ENCODE results near the gene AFF1. TPM values are rescaled to one million over a fixed set of nuclear protein-coding genes. Genes with fewer than 3 reads are reported as not detected.

Gene AFF1
- total RNA-seq, 4 donors from 2014 or later, result 22.9 to 47.1 (median 34.0) TPM

DNA sequence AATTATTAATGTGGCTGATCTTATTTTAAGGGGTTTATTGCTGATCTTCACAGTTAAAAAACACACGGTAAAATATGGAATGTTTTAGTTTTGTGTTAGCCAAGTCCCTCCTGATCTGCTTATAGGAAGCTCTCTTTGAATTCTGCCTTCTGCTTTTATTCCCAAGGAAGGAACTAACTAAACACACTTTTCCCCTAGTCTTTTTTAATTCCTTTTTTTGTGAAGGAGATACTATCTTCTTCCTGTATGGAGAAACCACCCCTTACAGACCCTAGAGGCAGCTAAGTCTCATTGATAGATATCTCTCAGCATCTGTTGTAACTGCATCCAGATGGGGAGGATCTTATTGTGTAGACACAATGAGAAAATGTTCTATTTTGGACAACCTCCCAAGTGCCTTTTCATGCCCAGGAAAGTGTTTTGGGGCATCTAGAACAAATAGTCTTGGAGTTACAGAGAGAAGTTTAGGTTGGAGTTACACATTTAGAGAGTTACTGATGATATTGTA lies 64.4 kb downstream of the AFF1 start:
- WGBS, 2 donors, result 76 to 77% methylated on average over 1 of the region's 1 CpG
- Histone ChIP-seq H3K4me3 (no peak overlapping the region), H3K27ac (peak overlapping the region in 2 of 4 donors; percentile 47 to 65), H3K36me3 (peaks cover 0 to 5% (median 0%) of the 10 kb centered on the region in 3 donors), H3K4me1 (peaks cover 0 to 26% (median 19%) of the 10 kb centered on the region in 3 donors), H3K27me3 (no peaks in the 10 kb centered on the region), H3K9me3 (no peaks in the 10 kb centered on the region)
- intact Hi-C loops (cut with DNase I), result no loop called here
- no peak for TF ChIP-seq POLR2A (IDR thresholded peaks at IDR 0.05)
- TF ChIP-seq, protein P1, sequence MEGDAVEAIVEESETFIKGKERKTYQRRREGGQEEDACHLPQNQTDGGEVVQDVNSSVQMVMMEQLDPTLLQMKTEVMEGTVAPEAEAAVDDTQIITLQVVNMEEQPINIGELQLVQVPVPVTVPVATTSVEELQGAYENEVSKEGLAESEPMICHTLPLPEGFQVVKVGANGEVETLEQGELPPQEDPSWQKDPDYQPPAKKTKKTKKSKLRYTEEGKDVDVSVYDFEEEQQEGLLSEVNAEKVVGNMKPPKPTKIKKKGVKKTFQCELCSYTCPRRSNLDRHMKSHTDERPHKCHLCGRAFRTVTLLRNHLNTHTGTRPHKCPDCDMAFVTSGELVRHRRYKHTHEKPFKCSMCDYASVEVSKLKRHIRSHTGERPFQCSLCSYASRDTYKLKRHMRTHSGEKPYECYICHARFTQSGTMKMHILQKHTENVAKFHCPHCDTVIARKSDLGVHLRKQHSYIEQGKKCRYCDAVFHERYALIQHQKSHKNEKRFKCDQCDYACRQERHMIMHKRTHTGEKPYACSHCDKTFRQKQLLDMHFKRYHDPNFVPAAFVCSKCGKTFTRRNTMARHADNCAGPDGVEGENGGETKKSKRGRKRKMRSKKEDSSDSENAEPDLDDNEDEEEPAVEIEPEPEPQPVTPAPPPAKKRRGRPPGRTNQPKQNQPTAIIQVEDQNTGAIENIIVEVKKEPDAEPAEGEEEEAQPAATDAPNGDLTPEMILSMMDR (IDR thresholded peaks at IDR 0.05), result no peak
- no peak for DNase-seq

DNA sequence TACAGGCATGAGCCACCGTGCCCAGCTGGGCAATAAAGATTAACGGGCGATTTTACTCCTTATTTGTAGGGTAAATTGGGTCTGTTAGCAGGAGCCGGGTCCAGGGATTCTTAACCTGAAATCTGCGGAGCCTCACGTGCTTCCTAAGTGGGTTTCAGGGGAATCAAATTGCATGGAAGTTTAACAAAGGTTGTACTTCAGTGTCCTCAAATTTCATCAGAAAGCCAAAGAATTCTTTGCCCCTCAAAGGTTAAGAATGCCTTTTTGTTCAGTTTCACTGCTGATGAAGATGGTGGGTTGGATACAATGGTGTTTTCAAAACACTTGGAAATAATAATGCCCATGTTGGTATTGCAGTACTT lies 67.9 kb downstream of the AFF1 start:
- Histone ChIP-seq H3K36me3 (no peaks in the 10 kb centered on the region), H3K4me1 (peaks cover 10 to 36% (median 25%) of the 10 kb centered on the region in 3 donors), H3K9me3 (no peaks in the 10 kb centered on the region), H3K4me3 (no peak overlapping the region), H3K27me3 (no peaks in the 10 kb centered on the region), H3K27ac (no peak overlapping the region)
- no peak for DNase-seq
- TF ChIP-seq, protein P1 (IDR thresholded peaks at IDR 0.05), result no peak
- no peak for TF ChIP-seq POLR2A (IDR thresholded peaks at IDR 0.05)
- 91 to 96% methylated on average over 4 to 5 of the region's 6 CpGs for WGBS, 2 donors
- intact Hi-C loops (cut with DNase I), result no loop called here

DNA sequence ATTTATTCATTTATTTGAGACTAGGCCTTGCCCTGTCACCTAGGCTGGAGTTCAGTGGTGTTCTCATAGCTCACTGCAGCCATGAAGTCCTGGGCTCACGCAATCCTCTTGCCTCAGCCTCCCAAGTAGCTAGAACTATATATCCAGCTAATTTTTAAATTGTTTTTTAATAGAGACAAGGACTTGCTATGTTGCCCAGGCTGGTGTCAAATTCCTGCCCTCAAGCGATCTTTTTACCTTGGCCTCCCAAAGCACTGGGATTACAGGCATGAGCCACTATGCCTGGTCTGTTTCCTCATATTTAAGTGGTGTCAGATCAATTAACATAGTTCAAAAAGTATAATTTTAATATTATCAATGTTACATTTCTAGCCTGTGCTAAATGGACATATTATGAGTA lies 68.5 kb downstream of the AFF1 start:
- Histone ChIP-seq H3K4me3 (no peak overlapping the region), H3K4me1 (peaks cover 12 to 42% (median 26%) of the 10 kb centered on the region in 3 donors), H3K36me3 (no peaks in the 10 kb centered on the region), H3K9me3 (no peaks in the 10 kb centered on the region), H3K27ac (no peak overlapping the region), H3K27me3 (no peaks in the 10 kb centered on the region)
- DNase-seq, result no peak
- intact Hi-C loops (cut with DNase I), result no loop called here
- TF ChIP-seq, protein P1 (IDR thresholded peaks at IDR 0.05), result no peak
- TF ChIP-seq POLR2A (IDR thresholded peaks at IDR 0.05), result no peak
- WGBS, 2 donors, result 93 to 100% methylated on average over 2 of the region's 2 CpGs

DNA sequence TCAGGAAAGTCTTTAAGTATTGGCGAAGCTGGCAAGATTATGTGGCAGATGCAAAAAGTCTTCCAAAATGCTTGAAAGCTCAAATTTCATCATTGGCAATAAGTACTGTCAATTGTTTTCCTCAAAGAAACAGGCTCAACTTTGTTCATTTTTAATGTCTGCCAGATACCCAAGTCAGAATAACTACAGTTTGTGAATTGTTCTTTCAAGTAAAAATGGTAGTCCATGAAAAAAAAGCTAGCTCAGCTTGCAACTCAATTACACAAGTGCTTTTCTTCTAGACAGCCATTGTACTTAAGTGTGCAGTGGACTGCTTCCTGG lies 70.5 kb downstream of the AFF1 start:
- no peaks in the 10 kb centered on the region for H3K9me3 ChIP-seq
- H3K4me3 ChIP-seq, result peak overlapping the region in 2 of 4 donors; percentile 75 to 80
- no peaks in the 10 kb centered on the region for H3K36me3 ChIP-seq
- intact Hi-C loops (cut with DNase I), result no loop called here
- H3K27ac ChIP-seq, result peak overlapping the region; percentile 96 to 98 (median 97)
- 78 to 79% methylated on average over 1 of the region's 1 CpG for WGBS, 2 donors
- no peak for DNase-seq
- no peaks in the 10 kb centered on the region for H3K27me3 ChIP-seq
- H3K4me1 ChIP-seq, result peaks cover 24 to 44% (median 28%) of the 10 kb centered on the region in 3 donors
- TF ChIP-seq POLR2A (IDR thresholded peaks at IDR 0.05), result no peak
- TF ChIP-seq, protein P1 (IDR thresholded peaks at IDR 0.05), result no peak

DNA sequence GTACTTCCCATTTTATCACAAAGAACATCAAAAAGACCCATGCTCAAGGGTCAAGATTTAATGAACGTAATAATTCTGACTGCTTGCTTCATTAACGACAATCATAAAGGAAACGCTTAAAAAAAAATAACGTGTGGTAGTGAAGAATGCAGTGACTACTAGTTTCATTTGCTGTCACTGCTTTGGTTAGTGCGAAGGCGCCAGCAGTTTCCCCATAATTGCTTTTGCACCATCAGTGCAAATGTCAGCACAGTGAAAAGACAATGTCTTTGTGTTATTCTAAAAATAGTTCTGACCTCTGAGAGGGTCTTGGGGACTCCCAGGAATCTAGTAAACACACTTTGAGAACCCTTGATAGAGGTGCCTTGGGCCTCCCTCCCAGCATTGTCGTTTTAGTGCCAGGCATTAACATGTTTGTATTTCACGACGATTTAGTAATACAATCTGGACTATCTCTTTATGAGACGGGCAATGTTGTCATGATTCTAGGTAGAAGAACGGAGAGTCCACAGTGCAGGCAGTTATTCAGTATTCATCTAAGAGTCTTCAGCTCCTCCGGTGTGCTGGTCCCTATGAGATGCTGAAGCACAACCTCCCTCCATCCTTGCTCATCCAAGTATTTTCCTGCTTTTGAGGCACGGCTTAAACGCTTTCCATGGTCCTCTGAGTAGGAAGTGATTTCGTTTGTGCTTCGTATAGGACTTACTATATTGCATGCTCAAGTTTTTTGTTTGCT lies 71.0 kb downstream of the AFF1 start:
- no peaks in the 10 kb centered on the region for H3K36me3 ChIP-seq
- H3K27me3 ChIP-seq, result no peaks in the 10 kb centered on the region
- intact Hi-C loops (cut with DNase I), result loop anchor here (2.0 kb wide), 1 partner anchor 71 kb away; the partner anchor contains the start of gene AFF1
- peak overlapping the region; percentile 96 to 98 (median 97) for H3K27ac ChIP-seq
- H3K4me1 ChIP-seq, result peaks cover 24 to 47% (median 33%) of the 10 kb centered on the region in 3 donors
- DNase-seq, result no peak
- TF ChIP-seq POLR2A (IDR thresholded peaks at IDR 0.05), result no peak
- TF ChIP-seq, protein P1 (IDR thresholded peaks at IDR 0.05), result no peak
- peak overlapping the region; percentile 71 to 94 (median 78) for H3K4me3 ChIP-seq
- 9% methylated on average over 16 of the region's 16 CpGs for WGBS, 2 donors
- H3K9me3 ChIP-seq, result no peaks in the 10 kb centered on the region

Measured in esophagus squamous epithelium (tissue), 5 donors.